HAP-1 (cell line): Measurements from ENCODE around the gene ANKS1B.

Experiments used
- DNase-seq, 2 experiments: peaks; one replicate each; pipeline ENCODE4 v3.0.0-alpha.2; 2016 to 2020; ENCODE audit warnings: low spot score in 2 of 2
- H3K27me3 ChIP-seq: fragments of 250-450 bp; sonication (Bioruptor Pico); 2 replicates; pipeline ENCODE4 v1.5.1; 2020; ENCODE audit warnings: low read depth, mild to moderate bottlenecking, moderate library complexity
- H3K36me3 ChIP-seq: fragments of 250-450 bp; sonication (Bioruptor Pico); replicated peaks from 2 replicates; pipeline ENCODE4 v1.5.1; 2020; ENCODE audit warnings: mild to moderate bottlenecking
- H3K4me1 ChIP-seq: fragments of 250-450 bp; sonication (Bioruptor Pico); 2 replicates; pipeline ENCODE4 v1.5.1; 2020; ENCODE audit warnings: mild to moderate bottlenecking
- H3K4me3 ChIP-seq: fragments of 250-450 bp; sonication (Bioruptor Pico); 2 replicates; pipeline ENCODE4 v1.5.1; 2020; ENCODE audit warnings: mild to moderate bottlenecking, moderate library complexity
- H3K9me3 ChIP-seq: fragments of 250-450 bp; sonication (Bioruptor Pico); 2 replicates; pipeline ENCODE4 v1.5.1; 2020; ENCODE audit warnings: mild to moderate bottlenecking, moderate library complexity
- in situ Hi-C: fragments of 300-500 bp; cut with MboI; formaldehyde crosslinking; loops from 3 replicates; pipeline ENCODE4 v1.14.3; 2020; ENCODE audit warnings: low sequenced_read_pairs, inconsistent platforms, mixed read lengths

The ANKS1B gene

GRCh38 chr12:98751580-98752115 is 1233.1 kb downstream of the ANKS1B start:
- no peaks in the 10 kb centered on the region for H3K36me3 ChIP-seq
- no peak for DNase-seq
- no peaks in the 10 kb centered on the region for H3K4me1 ChIP-seq
- H3K27me3 ChIP-seq: peaks cover 13% of the 10 kb centered on the region
- H3K9me3 ChIP-seq: no peaks in the 10 kb centered on the region
- H3K4me3 ChIP-seq: no peak overlapping the region
- in situ Hi-C loops: no loop called here

GRCh38 chr12:98750511-98750910 is 1234.2 kb downstream of the ANKS1B start:
- Histone ChIP-seq H3K4me1 (no peaks in the 10 kb centered on the region), H3K9me3 (no peaks in the 10 kb centered on the region), H3K27me3 (peaks cover 22% of the 10 kb centered on the region), H3K4me3 (no peak overlapping the region), H3K36me3 (no peaks in the 10 kb centered on the region)
- in situ Hi-C loops: no loop called here
- no peak for DNase-seq

GRCh38 chr12:98748463-98748862 is 1236.3 kb downstream of the ANKS1B start:
- Histone ChIP-seq H3K36me3 (no peaks in the 10 kb centered on the region), H3K9me3 (no peaks in the 10 kb centered on the region), H3K27me3 (peaks cover 22% of the 10 kb centered on the region), H3K4me3 (no peak overlapping the region), H3K4me1 (no peaks in the 10 kb centered on the region)
- in situ Hi-C loops: loop anchor here (25.0 kb wide), 1 partner anchor 239 kb away; no protein-coding TSS in a partner anchor
- DNase-seq: no peak

- H3K9me3 ChIP-seq: 0 out of 2 replicates have a peak, but pooled peaks cover 2% of the 10 kb centered on the region
- H3K36me3 ChIP-seq: no peaks in the 10 kb centered on the region
- no peak for DNase-seq
- in situ Hi-C loops: loop anchor here (25.0 kb wide), 1 partner anchor 242 kb away; no protein-coding TSS in a partner anchor
- H3K27me3 ChIP-seq: peaks cover 22% of the 10 kb centered on the region
- peaks cover 5% of the 10 kb centered on the region; the same call in 1 of the 2 replicates for H3K4me1 ChIP-seq
- H3K4me3 ChIP-seq: no peak overlapping the region
Observed at GRCh38 chr12:98745578-98746391, 1239.0 kb downstream of the ANKS1B start.

- H3K4me3 ChIP-seq: no peak overlapping the region
- in situ Hi-C loops: loop anchor here (25.0 kb wide), 1 partner anchor 243 kb away; no protein-coding TSS in a partner anchor
- peaks cover 22% of the 10 kb centered on the region for H3K27me3 ChIP-seq
- no peak for DNase-seq
- H3K4me1 ChIP-seq: peaks cover 5% of the 10 kb centered on the region; the same call in 1 of the 2 replicates
- peaks cover 4% of the 10 kb centered on the region; the same call in 1 of the 2 replicates for H3K9me3 ChIP-seq
- no peaks in the 10 kb centered on the region for H3K36me3 ChIP-seq
Observed at GRCh38 chr12:98744680-98745079, 1240.1 kb downstream of the ANKS1B start.

- in situ Hi-C loops: loop anchor here (25.0 kb wide), 1 partner anchor 244 kb away; no protein-coding TSS in a partner anchor
- Histone ChIP-seq H3K4me1 (peaks cover 5% of the 10 kb centered on the region; the same call in 1 of the 2 replicates), H3K9me3 (peaks cover 4% of the 10 kb centered on the region; the same call in 1 of the 2 replicates), H3K4me3 (no peak overlapping the region), H3K36me3 (no peaks in the 10 kb centered on the region), H3K27me3 (peaks cover 22% of the 10 kb centered on the region)
- peak; percentile 14 to 71 for DNase-seq
Observed at GRCh38 chr12:98743362-98743953, 1241.3 kb downstream of the ANKS1B start.

- peaks cover 4% of the 10 kb centered on the region; the same call in 1 of the 2 replicates for H3K9me3 ChIP-seq
- peaks cover 5% of the 10 kb centered on the region; the same call in 1 of the 2 replicates for H3K4me1 ChIP-seq
- peaks cover 10% of the 10 kb centered on the region for H3K27me3 ChIP-seq
- H3K4me3 ChIP-seq: no peak overlapping the region
- no peaks in the 10 kb centered on the region for H3K36me3 ChIP-seq
- in situ Hi-C loops: loop anchor here (25.0 kb wide), 1 partner anchor 246 kb away; no protein-coding TSS in a partner anchor
- peak; percentile 57 to 68 for DNase-seq
Observed at GRCh38 chr12:98741556-98742265, 1243.0 kb downstream of the ANKS1B start.

- H3K36me3 ChIP-seq: no peaks in the 10 kb centered on the region
- no peak for DNase-seq
- in situ Hi-C loops: loop anchor here (25.0 kb wide), 1 partner anchor 246 kb away; no protein-coding TSS in a partner anchor
Observed at GRCh38 chr12:98741196-98741555, 1243.6 kb downstream of the ANKS1B start.

GRCh38 chr12:98740751-98741150 is 1244.0 kb downstream of the ANKS1B start:
- no peaks in the 10 kb centered on the region for H3K36me3 ChIP-seq
- no peak for DNase-seq
- H3K4me1 ChIP-seq: peaks cover 5% of the 10 kb centered on the region; the same call in 1 of the 2 replicates
- H3K9me3 ChIP-seq: peaks cover 4% of the 10 kb centered on the region; the same call in 1 of the 2 replicates
- in situ Hi-C loops: loop anchor here (25.0 kb wide), 1 partner anchor 247 kb away; no protein-coding TSS in a partner anchor
- H3K4me3 ChIP-seq: no peak overlapping the region
- H3K27me3 ChIP-seq: peaks cover under 1% of the 10 kb centered on the region; the same call in 1 of the 2 replicates

More at GRCh38 chr12:98741196-98741555, 1243.6 kb downstream of the ANKS1B start:
- Histone ChIP-seq H3K4me3 (no peak overlapping the region), H3K27me3 (peaks cover 4% of the 10 kb centered on the region), H3K4me1 (peaks cover 5% of the 10 kb centered on the region; the same call in 1 of the 2 replicates), H3K9me3 (peaks cover 4% of the 10 kb centered on the region; the same call in 1 of the 2 replicates)

GRCh38 chr12:98738539-98738938 is 1246.2 kb downstream of the ANKS1B start:
- H3K4me1 ChIP-seq: peaks cover 5% of the 10 kb centered on the region; the same call in 1 of the 2 replicates
- no peaks in the 10 kb centered on the region for H3K27me3 ChIP-seq
- peaks cover 4% of the 10 kb centered on the region; the same call in 1 of the 2 replicates for H3K9me3 ChIP-seq
- H3K4me3 ChIP-seq: no peak overlapping the region
- DNase-seq: no peak
- in situ Hi-C loops: loop anchor here (25.0 kb wide), 1 partner anchor 249 kb away; no protein-coding TSS in a partner anchor
- H3K36me3 ChIP-seq: no peaks in the 10 kb centered on the region

- H3K27me3 ChIP-seq: no peaks in the 10 kb centered on the region
- peaks cover 5% of the 10 kb centered on the region; the same call in 1 of the 2 replicates for H3K4me1 ChIP-seq
- in situ Hi-C loops: loop anchor here (25.0 kb wide), 1 partner anchor 249 kb away; no protein-coding TSS in a partner anchor
- peaks cover 4% of the 10 kb centered on the region; the same call in 1 of the 2 replicates for H3K9me3 ChIP-seq
- H3K4me3 ChIP-seq: no peak overlapping the region
- no peaks in the 10 kb centered on the region for H3K36me3 ChIP-seq
- no peak for DNase-seq
Observed at GRCh38 chr12:98738002-98738401, 1246.7 kb downstream of the ANKS1B start.

GRCh38 chr12:98737322-98737712 is 1247.4 kb downstream of the ANKS1B start:
- Histone ChIP-seq H3K9me3 (peaks cover 4% of the 10 kb centered on the region; the same call in 1 of the 2 replicates), H3K4me1 (peaks cover 5% of the 10 kb centered on the region; the same call in 1 of the 2 replicates), H3K27me3 (no peaks in the 10 kb centered on the region), H3K36me3 (no peaks in the 10 kb centered on the region), H3K4me3 (no peak overlapping the region)
- no peak for DNase-seq
- in situ Hi-C loops: loop anchor here (25.0 kb wide), 1 partner anchor 250 kb away; no protein-coding TSS in a partner anchor
